ENCODE results near the gene TBCB.

Gene TBCB

GRCh38 chr19:36081385-36081784, 33.9 kb upstream of the TBCB start:
- POLR2A ChIA-PET = no interaction called here
- Histone ChIP-seq H3K27me3 (replicated peaks in 2 of 5; ENCODE audit: control insufficient read depth in 4 of 5, insufficient read depth in 5 of 5, low read length in 4 of 5) (no peaks in the 10 kb centered on the region), H3K9me3 (ENCODE audit: control extremely low read depth in 1 of 5, control insufficient read depth in 4 of 5, insufficient read depth in 2 of 5, low read depth in 1 of 5, low read length in 4 of 5) (no peaks in the 10 kb centered on the region), H3K27ac (ENCODE audit: insufficient read depth in 1 of 2, low read depth in 1 of 2, low read length in 2 of 2, poor library complexity in 1 of 2, severe bottlenecking in 2 of 2) (no peak overlapping the region), H3K4me3 (ENCODE audit: control insufficient read depth in 1 of 7, extremely low read depth in 1 of 7, insufficient read depth in 4 of 7, low read depth in 2 of 7, low read length in 6 of 7) (no peak overlapping the region), H3K4me1 (ENCODE audit: control extremely low read depth in 1 of 4, control insufficient read depth in 4 of 4, insufficient read depth in 4 of 4, low read length in 3 of 4) (no peaks in the 10 kb centered on the region), H3K36me3 (ENCODE audit: control insufficient read depth in 4 of 4, insufficient read depth in 4 of 4, low read length in 3 of 4) (peaks cover 5 to 75% (median 34%) of the 10 kb centered on the region in 4 experiments)
- WGBS (ENCODE audit: insufficient coverage) = 100% methylated on average over 3 of the region's 3 CpGs
- no peak for DNase-seq
- CTCF ChIA-PET = interaction anchor here (0.9 to 1.0 kb wide), 2 partner anchors 10 to 50 kb away, joined by 3 read pairs; no protein-coding TSS in a partner anchor

DNA sequence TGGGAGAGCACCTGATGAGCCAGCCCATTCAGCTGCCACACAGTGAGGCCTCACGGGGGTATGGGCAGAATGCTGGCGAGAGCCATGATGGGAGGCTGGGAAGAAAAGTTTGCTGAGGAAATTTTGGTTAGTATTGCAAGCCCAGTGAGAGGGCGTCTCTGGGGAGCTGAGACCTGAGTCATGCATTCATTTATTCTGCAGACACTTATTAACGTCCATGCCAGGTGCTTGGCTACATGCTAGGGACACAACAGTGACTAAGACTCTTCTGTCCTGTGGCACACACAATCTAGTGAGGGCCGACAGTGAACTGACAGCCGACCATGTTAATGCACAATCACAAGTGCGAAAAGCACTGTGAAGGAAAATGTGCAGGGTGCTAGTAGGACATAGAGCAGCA, 33.4 kb upstream of the TBCB start:
- 97% methylated on average over 6 of the region's 7 CpGs for WGBS (ENCODE audit: insufficient coverage)
- ChIA-PET POLR2A (no interaction called here), CTCF (interaction anchor here (0.6 to 1.0 kb wide), 3 partner anchors 12 to 126 kb away, joined by 3 read pairs; no protein-coding TSS in a partner anchor)
- H3K27ac ChIP-seq (ENCODE audit: insufficient read depth in 1 of 2, low read depth in 1 of 2, low read length in 2 of 2, poor library complexity in 1 of 2, severe bottlenecking in 2 of 2) = no peak overlapping the region
- no peaks in the 10 kb centered on the region for H3K4me1 ChIP-seq (ENCODE audit: control extremely low read depth in 1 of 4, control insufficient read depth in 4 of 4, insufficient read depth in 4 of 4, low read length in 3 of 4)
- no peaks in the 10 kb centered on the region for H3K9me3 ChIP-seq (ENCODE audit: control extremely low read depth in 1 of 5, control insufficient read depth in 4 of 5, insufficient read depth in 2 of 5, low read depth in 1 of 5, low read length in 4 of 5)
- no peak for DNase-seq
- H3K4me3 ChIP-seq (ENCODE audit: control insufficient read depth in 1 of 7, extremely low read depth in 1 of 7, insufficient read depth in 4 of 7, low read depth in 2 of 7, low read length in 6 of 7) = no peak overlapping the region
- peaks cover 5 to 76% (median 38%) of the 10 kb centered on the region in 4 experiments for H3K36me3 ChIP-seq (ENCODE audit: control insufficient read depth in 4 of 4, insufficient read depth in 4 of 4, low read length in 3 of 4)
- H3K27me3 ChIP-seq (replicated peaks in 2 of 5; ENCODE audit: control insufficient read depth in 4 of 5, insufficient read depth in 5 of 5, low read length in 4 of 5) = no peaks in the 10 kb centered on the region

GRCh38 chr19:36082916-36083315, 32.4 kb upstream of the TBCB start:
- Histone ChIP-seq H3K27me3 (replicated peaks in 2 of 5; ENCODE audit: control insufficient read depth in 4 of 5, insufficient read depth in 5 of 5, low read length in 4 of 5) (no peaks in the 10 kb centered on the region), H3K4me1 (ENCODE audit: control extremely low read depth in 1 of 4, control insufficient read depth in 4 of 4, insufficient read depth in 4 of 4, low read length in 3 of 4) (no peaks in the 10 kb centered on the region), H3K9me3 (ENCODE audit: control extremely low read depth in 1 of 5, control insufficient read depth in 4 of 5, insufficient read depth in 2 of 5, low read depth in 1 of 5, low read length in 4 of 5) (no peaks in the 10 kb centered on the region), H3K36me3 (ENCODE audit: control insufficient read depth in 4 of 4, insufficient read depth in 4 of 4, low read length in 3 of 4) (peaks cover 5 to 73% (median 39%) of the 10 kb centered on the region in 4 experiments), H3K27ac (ENCODE audit: insufficient read depth in 1 of 2, low read depth in 1 of 2, low read length in 2 of 2, poor library complexity in 1 of 2, severe bottlenecking in 2 of 2) (no peak overlapping the region), H3K4me3 (ENCODE audit: control insufficient read depth in 1 of 7, extremely low read depth in 1 of 7, insufficient read depth in 4 of 7, low read depth in 2 of 7, low read length in 6 of 7) (no peak overlapping the region)
- ChIA-PET CTCF (interaction anchor here (0.6 to 0.8 kb wide), 2 partner anchors 21 to 62 kb away, joined by 3 read pairs; no protein-coding TSS in a partner anchor), POLR2A (no interaction called here)
- WGBS (ENCODE audit: insufficient coverage) = 98% methylated on average over 11 of the region's 13 CpGs
- no peak for DNase-seq

DNA sequence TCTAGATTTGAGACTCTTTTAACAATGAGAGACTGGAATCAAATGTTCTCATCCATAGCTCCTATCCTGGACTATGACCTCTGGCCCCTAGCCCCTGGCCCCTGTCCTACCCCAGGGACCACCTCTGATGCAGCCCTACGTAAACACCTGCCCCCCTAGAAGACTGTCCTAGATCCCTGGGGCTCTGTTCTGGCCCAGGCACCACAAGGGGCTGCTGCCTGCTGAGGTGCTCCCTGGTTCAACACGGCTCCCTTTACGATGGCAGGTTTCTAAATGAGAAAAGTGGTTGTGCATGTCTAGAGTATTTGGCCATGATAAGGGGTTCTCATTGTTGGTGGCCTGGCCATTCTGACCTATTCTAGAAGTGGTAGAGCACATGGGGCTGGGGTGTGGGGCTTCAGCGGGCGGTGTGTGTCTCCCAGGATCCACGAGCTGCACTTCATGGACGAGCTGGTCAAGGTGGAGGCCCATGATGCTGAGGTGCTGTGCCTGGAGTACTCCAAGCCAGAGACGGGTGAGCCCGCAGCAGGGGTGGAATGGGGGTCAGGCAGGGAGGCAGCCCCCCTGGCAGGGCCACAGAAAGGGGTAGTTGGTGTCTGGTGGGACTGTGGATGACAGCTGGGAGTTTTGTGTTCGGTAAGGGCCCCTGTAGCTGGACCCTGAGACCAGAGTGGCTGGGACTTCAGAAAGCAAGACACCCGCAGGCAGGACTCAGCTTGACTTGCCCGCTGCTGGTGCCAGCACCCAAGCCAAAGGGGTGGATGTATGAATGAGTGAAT, 30.8 kb upstream of the TBCB start:
- ChIA-PET CTCF (no interaction called here), POLR2A (interaction anchor here (0.6 kb wide), 1 partner anchor 9 kb away, joined by 3 read pairs; no protein-coding TSS in a partner anchor)
- H3K4me1 ChIP-seq (ENCODE audit: control extremely low read depth in 1 of 4, control insufficient read depth in 4 of 4, insufficient read depth in 4 of 4, low read length in 3 of 4) = no peaks in the 10 kb centered on the region
- H3K9me3 ChIP-seq (ENCODE audit: control extremely low read depth in 1 of 5, control insufficient read depth in 4 of 5, insufficient read depth in 2 of 5, low read depth in 1 of 5, low read length in 4 of 5) = no peaks in the 10 kb centered on the region
- no peak overlapping the region for H3K4me3 ChIP-seq (ENCODE audit: control insufficient read depth in 1 of 7, extremely low read depth in 1 of 7, insufficient read depth in 4 of 7, low read depth in 2 of 7, low read length in 6 of 7)
- no peaks in the 10 kb centered on the region for H3K27me3 ChIP-seq (replicated peaks in 2 of 5; ENCODE audit: control insufficient read depth in 4 of 5, insufficient read depth in 5 of 5, low read length in 4 of 5)
- 97% methylated on average over 7 of the region's 12 CpGs for WGBS (ENCODE audit: insufficient coverage)
- peaks cover 5 to 82% (median 45%) of the 10 kb centered on the region in 4 experiments for H3K36me3 ChIP-seq (ENCODE audit: control insufficient read depth in 4 of 4, insufficient read depth in 4 of 4, low read length in 3 of 4)
- DNase-seq = no peak
- H3K27ac ChIP-seq (ENCODE audit: insufficient read depth in 1 of 2, low read depth in 1 of 2, low read length in 2 of 2, poor library complexity in 1 of 2, severe bottlenecking in 2 of 2) = no peak overlapping the region

DNA sequence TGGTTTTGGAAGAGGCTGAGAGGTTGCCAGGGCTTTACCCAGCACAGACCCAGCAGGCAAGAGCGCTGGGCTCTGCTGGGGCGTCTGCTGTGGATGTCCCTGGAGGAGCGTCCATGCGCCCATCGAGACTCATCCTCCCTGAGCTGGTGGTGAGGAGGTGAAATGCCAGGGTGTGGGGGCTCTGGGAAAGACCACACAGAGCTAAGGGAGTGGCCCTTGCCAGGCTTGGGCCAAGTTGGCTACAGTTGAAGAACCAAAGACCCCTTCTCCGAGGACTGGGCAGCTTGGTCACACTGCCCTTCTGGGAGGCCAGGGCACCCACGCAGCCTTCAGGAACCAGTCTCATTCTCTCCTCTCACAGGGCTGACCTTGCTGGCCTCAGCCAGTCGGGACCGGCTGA, 28.9 kb upstream of the TBCB start:
- Histone ChIP-seq H3K27ac (ENCODE audit: insufficient read depth in 1 of 2, low read depth in 1 of 2, low read length in 2 of 2, poor library complexity in 1 of 2, severe bottlenecking in 2 of 2) (no peak overlapping the region), H3K27me3 (replicated peaks in 2 of 5; ENCODE audit: control insufficient read depth in 4 of 5, insufficient read depth in 5 of 5, low read length in 4 of 5) (no peaks in the 10 kb centered on the region), H3K36me3 (ENCODE audit: control insufficient read depth in 4 of 4, insufficient read depth in 4 of 4, low read length in 3 of 4) (peaks cover 5 to 89% (median 53%) of the 10 kb centered on the region in 4 experiments), H3K9me3 (ENCODE audit: control extremely low read depth in 1 of 5, control insufficient read depth in 4 of 5, insufficient read depth in 2 of 5, low read depth in 1 of 5, low read length in 4 of 5) (no peaks in the 10 kb centered on the region), H3K4me3 (ENCODE audit: control insufficient read depth in 1 of 7, extremely low read depth in 1 of 7, insufficient read depth in 4 of 7, low read depth in 2 of 7, low read length in 6 of 7) (no peak overlapping the region), H3K4me1 (ENCODE audit: control extremely low read depth in 1 of 4, control insufficient read depth in 4 of 4, insufficient read depth in 4 of 4, low read length in 3 of 4) (no peaks in the 10 kb centered on the region)
- POLR2A ChIA-PET = no interaction called here
- whole genome bisulfite sequencing (ENCODE audit: insufficient coverage) = 94% methylated on average over 9 of the region's 9 CpGs
- DNase-seq = no peak
- CTCF ChIA-PET = no interaction called here

- POLR2A ChIA-PET = no interaction called here
- 97% methylated on average over 3 of the region's 5 CpGs for WGBS (ENCODE audit: insufficient coverage)
- CTCF ChIA-PET = interaction anchor here (1.4 kb wide), 1 partner anchor 14 kb away, joined by 3 read pairs; no protein-coding TSS in a partner anchor
Measured at GRCh38 chr19:36089847-36090246, 25.4 kb upstream of the TBCB start.

More at GRCh38 chr19:36089847-36090246, 25.4 kb upstream of the TBCB start:
- Histone ChIP-seq H3K9me3 (ENCODE audit: control extremely low read depth in 1 of 5, control insufficient read depth in 4 of 5, insufficient read depth in 2 of 5, low read depth in 1 of 5, low read length in 4 of 5) (no peaks in the 10 kb centered on the region), H3K27ac (ENCODE audit: insufficient read depth in 1 of 2, low read depth in 1 of 2, low read length in 2 of 2, poor library complexity in 1 of 2, severe bottlenecking in 2 of 2) (no peak overlapping the region), H3K4me3 (ENCODE audit: control insufficient read depth in 1 of 7, extremely low read depth in 1 of 7, insufficient read depth in 4 of 7, low read depth in 2 of 7, low read length in 6 of 7) (no peak overlapping the region), H3K27me3 (replicated peaks in 2 of 5; ENCODE audit: control insufficient read depth in 4 of 5, insufficient read depth in 5 of 5, low read length in 4 of 5) (no peaks in the 10 kb centered on the region), H3K4me1 (ENCODE audit: control extremely low read depth in 1 of 4, control insufficient read depth in 4 of 4, insufficient read depth in 4 of 4, low read length in 3 of 4) (no peaks in the 10 kb centered on the region), H3K36me3 (ENCODE audit: control insufficient read depth in 4 of 4, insufficient read depth in 4 of 4, low read length in 3 of 4) (peaks cover 4 to 80% (median 44%) of the 10 kb centered on the region in 4 experiments)
- no peak for DNase-seq
